Suprapubic skin (tissue), 4 donors: ENCODE measurements around the gene COA8.

Experiments
- POLR2A ChIP-seq, 2 donors: fragments of 450-650 bp; IDR thresholded peaks; one replicate each; pipeline ENCODE4 v1.6.1; 2017; ENCODE audit warnings: antibody characterized with exemption in 2 of 2, mild to moderate bottlenecking in 2 of 2, moderate library complexity in 2 of 2
- POLR2AphosphoS5 ChIP-seq, 3 donors: sonication (generic); formaldehyde crosslinking; IDR thresholded peaks; one replicate each; pipeline ENCODE4 v1.6.1; 2017; ENCODE audit warnings: antibody characterized with exemption in 3 of 3
- TF ChIP-seq, protein P1 (sequence below), 2 donors: fragments of 200-600 bp in 1 of 2; fragments of 450-650 bp in 1 of 2; sonication (generic) in 1 of 2; IDR thresholded peaks; one replicate each; pipeline ENCODE4 v1.5.1; 2016 to 2019; ENCODE audit warnings: antibody characterized with exemption in 2 of 2, mild to moderate bottlenecking in 1 of 2, moderate library complexity in 1 of 2

DNA sequence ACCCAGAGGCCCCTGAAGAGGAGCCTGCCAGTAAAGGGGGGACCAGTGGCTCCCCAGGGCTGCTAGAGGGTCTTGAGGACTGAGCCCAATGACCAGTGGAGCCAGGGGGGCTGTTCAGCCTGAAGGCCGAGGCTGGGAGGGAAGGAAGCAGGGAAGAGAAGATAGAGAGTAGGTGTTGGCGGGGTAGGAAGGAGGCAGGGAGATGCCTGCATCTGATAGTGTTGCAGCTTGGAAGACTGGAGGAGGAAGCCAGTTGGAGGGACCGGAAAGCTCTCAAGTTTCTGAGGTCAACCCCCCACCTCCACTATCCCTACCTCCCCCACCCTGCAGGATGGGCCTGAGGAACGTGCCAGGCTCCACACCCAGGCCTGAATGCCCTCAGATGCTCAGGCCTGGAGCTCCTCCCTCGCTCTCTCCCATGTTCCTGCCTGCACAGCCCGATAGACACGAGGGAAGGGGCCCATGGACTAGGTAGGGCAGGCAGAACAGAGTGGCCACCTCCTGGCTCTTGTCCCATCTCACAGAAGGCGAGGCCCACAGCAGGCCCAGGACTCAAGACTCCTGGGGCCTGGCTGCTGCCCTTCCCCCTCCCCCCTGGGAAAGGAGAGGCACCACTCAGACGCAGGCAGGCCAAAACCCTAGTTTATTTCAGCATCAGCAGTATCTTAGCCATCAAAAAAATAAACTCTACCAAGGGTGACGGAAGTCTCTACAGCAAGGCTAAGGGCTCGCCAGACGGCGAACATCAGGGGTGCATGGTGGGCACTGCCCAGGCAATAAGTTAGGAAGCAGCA is 43.5 kb upstream of the COA8 start:
- TF ChIP-seq, protein P1, sequence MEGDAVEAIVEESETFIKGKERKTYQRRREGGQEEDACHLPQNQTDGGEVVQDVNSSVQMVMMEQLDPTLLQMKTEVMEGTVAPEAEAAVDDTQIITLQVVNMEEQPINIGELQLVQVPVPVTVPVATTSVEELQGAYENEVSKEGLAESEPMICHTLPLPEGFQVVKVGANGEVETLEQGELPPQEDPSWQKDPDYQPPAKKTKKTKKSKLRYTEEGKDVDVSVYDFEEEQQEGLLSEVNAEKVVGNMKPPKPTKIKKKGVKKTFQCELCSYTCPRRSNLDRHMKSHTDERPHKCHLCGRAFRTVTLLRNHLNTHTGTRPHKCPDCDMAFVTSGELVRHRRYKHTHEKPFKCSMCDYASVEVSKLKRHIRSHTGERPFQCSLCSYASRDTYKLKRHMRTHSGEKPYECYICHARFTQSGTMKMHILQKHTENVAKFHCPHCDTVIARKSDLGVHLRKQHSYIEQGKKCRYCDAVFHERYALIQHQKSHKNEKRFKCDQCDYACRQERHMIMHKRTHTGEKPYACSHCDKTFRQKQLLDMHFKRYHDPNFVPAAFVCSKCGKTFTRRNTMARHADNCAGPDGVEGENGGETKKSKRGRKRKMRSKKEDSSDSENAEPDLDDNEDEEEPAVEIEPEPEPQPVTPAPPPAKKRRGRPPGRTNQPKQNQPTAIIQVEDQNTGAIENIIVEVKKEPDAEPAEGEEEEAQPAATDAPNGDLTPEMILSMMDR (IDR thresholded peaks at IDR 0.05): no peak
- TF ChIP-seq POLR2A (IDR thresholded peaks at IDR 0.05): no peak
- TF ChIP-seq POLR2AphosphoS5 (IDR thresholded peaks at IDR 0.05): no peak
